ENCODE measurements around the gene CACNA2D1. TPM values are rescaled to one million over a fixed set of nuclear protein-coding genes. Genes with fewer than 3 reads are reported as not detected.

The CACNA2D1 gene
- total RNA-seq, 1 experiment from 2014 or later = 0.77 TPM

- no peak overlapping the region for H2AFZ ChIP-seq (ENCODE audit: low read length)
- TF ChIP-seq EZH2phosphoT487 (IDR thresholded peaks at IDR 0.05; ENCODE audit: borderline replicate concordance, low read length) (no peak), CTCF (conservative IDR thresholded peaks at IDR 0.05; ENCODE audit: low read depth, low read length) (no peak), EZH2 (IDR thresholded peaks at IDR 0.05; ENCODE audit: low read length, unreplicated experiment) (no peak)
- no peak overlapping the region for H3K4me2 ChIP-seq (ENCODE audit: low read length)
- H3K4me3 ChIP-seq (ENCODE audit: low read length) = no peak overlapping the region
- H3K27me3 ChIP-seq (ENCODE audit: low read length) = peaks cover 49% of the 10 kb centered on the region
- H3K9me3 ChIP-seq (ENCODE audit: low read length) = no peaks in the 10 kb centered on the region
- POLR2A ChIA-PET (ENCODE audit: unreplicated experiment) = no interaction called here
- intact Hi-C loops (cut with micrococcal nuclease) = no loop called here
- H3K9ac ChIP-seq (ENCODE audit: low read length) = no peak overlapping the region
- no peaks in the 10 kb centered on the region for H3F3A ChIP-seq (ENCODE audit: low read length, unreplicated experiment)
- CTCF ChIA-PET = no interaction called here
- H3K4me1 ChIP-seq (ENCODE audit: insufficient read depth, low read length) = no peaks in the 10 kb centered on the region
- no peak overlapping the region for H3K27ac ChIP-seq (ENCODE audit: low read length)
- ATAC-seq (no peak), DNase-seq (no peak)
- H4K20me1 ChIP-seq (ENCODE audit: low read length) = no peaks in the 10 kb centered on the region
- H3K36me3 ChIP-seq (ENCODE audit: low read depth, low read length) = no peaks in the 10 kb centered on the region
- BruUV-seq (replicated peaks) = no TSS peak
- no peaks in the 10 kb centered on the region for H3K79me2 ChIP-seq (ENCODE audit: low read length)
- no peaks in the 10 kb centered on the region for H3K9me2 ChIP-seq (replicated peaks; ENCODE audit: low read length)
Observed at GRCh38 chr7:82268632-82269031, 174.9 kb downstream of the CACNA2D1 start.

- CTCF ChIA-PET = no interaction called here
- no peak for ATAC-seq
Observed at GRCh38 chr7:82266081-82266480, 177.5 kb downstream of the CACNA2D1 start.

More at GRCh38 chr7:82266081-82266480, 177.5 kb downstream of the CACNA2D1 start:
- BruUV-seq (replicated peaks) = no TSS peak
- Histone ChIP-seq H2AFZ (ENCODE audit: low read length) (no peak overlapping the region), H3K27me3 (ENCODE audit: low read length) (peaks cover 45% of the 10 kb centered on the region), H3K4me1 (ENCODE audit: insufficient read depth, low read length) (no peaks in the 10 kb centered on the region), H3K9me3 (ENCODE audit: low read length) (no peaks in the 10 kb centered on the region), H3F3A (ENCODE audit: low read length, unreplicated experiment) (no peaks in the 10 kb centered on the region), H3K9me2 (replicated peaks; ENCODE audit: low read length) (no peaks in the 10 kb centered on the region), H3K9ac (ENCODE audit: low read length) (no peak overlapping the region), H3K27ac (ENCODE audit: low read length) (no peak overlapping the region), H3K4me3 (ENCODE audit: low read length) (no peak overlapping the region), H4K20me1 (ENCODE audit: low read length) (no peaks in the 10 kb centered on the region), H3K79me2 (ENCODE audit: low read length) (no peaks in the 10 kb centered on the region), H3K36me3 (ENCODE audit: low read depth, low read length) (no peaks in the 10 kb centered on the region), H3K4me2 (ENCODE audit: low read length) (no peak overlapping the region)
- intact Hi-C loops (cut with micrococcal nuclease) = no loop called here
- DNase-seq = no peak
- POLR2A ChIA-PET (ENCODE audit: unreplicated experiment) = no interaction called here
- TF ChIP-seq CTCF (conservative IDR thresholded peaks at IDR 0.05; ENCODE audit: low read depth, low read length) (no peak), EZH2phosphoT487 (IDR thresholded peaks at IDR 0.05; ENCODE audit: borderline replicate concordance, low read length) (no peak)

Measured in PC-3 (cell line).